SH-SY5Y (cell line): ENCODE measurements around the gene ATE1.

ENCODE experiments used
- GATA2 ChIP-seq: IDR thresholded peaks from 2 replicates; pipeline ENCODE4 v1.6.1; 2011; ENCODE audit warnings: mild to moderate bottlenecking, low read depth, low read length
- GATA3 ChIP-seq: IDR thresholded peaks from 2 replicates; pipeline ENCODE4 v1.6.1; 2011; ENCODE audit warnings: low read depth, mild to moderate bottlenecking, low read length, moderate library complexity

- TF ChIP-seq GATA2 (no peak), GATA3 (no peak)
Measured at GRCh38 chr10:121889212-121889611, 38.6 kb downstream of the ATE1 start.
